A673 (cell line): ENCODE measurements around the gene ZNF91.

Source experiments
- CTCF ChIP-seq: fragments of 300-800, 200-600 bp; sonication (generic); conservative IDR thresholded peaks from 2 replicates; pipeline ENCODE4 v1.5.1; 2017; ENCODE audit warnings: low read depth, mild to moderate bottlenecking, antibody characterized with exemption, low read length, moderate library complexity, mixed read lengths
- EZH2 ChIP-seq: fragments of 200-600 bp; sonication (generic); IDR thresholded peaks from 2 replicates; pipeline ENCODE4 v1.6.1; 2017; ENCODE audit warnings: borderline replicate concordance, low read depth, mild to moderate bottlenecking, mixed read lengths, antibody characterized with exemption, low read length; ENCODE audit not compliant: poor library complexity, severe bottlenecking

- TF ChIP-seq CTCF (no peak), EZH2 (no peak)
These were observed 82.1 kb downstream of the ZNF91 start for GRCh38 chr19:23313196-23313595.
